GM18868 (cell line): Measurements from ENCODE around the gene NAV2.

Source experiments
- ATAC-seq: cut with Tn5 transposase; IDR thresholded peaks from one replicate; pipeline ENCODE4 v1.9.1; 2021; ENCODE audit warnings: mild to moderate bottlenecking, moderate library complexity; ENCODE audit not compliant: unreplicated experiment

The NAV2 gene

DNA sequence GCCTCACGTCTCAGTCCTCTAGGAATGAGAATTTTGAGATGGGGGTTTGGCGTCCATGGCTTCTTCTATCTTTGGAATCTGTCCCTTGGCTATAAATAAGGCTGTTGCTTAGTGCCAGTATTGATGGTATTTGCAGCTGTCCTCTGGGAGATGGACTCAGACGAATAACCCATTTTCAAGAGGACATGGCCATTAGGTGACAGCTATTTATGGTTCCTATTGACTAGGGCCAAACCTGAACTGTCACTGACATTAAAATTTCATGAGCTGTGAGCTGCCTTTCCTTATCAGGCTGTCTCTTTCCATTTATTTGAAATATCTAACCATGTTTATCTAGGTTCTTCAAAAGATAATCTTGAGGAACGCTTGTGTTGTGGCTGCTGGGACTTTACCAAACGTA, 92.7 kb downstream of the NAV2 start:
- no peak for ATAC-seq

DNA sequence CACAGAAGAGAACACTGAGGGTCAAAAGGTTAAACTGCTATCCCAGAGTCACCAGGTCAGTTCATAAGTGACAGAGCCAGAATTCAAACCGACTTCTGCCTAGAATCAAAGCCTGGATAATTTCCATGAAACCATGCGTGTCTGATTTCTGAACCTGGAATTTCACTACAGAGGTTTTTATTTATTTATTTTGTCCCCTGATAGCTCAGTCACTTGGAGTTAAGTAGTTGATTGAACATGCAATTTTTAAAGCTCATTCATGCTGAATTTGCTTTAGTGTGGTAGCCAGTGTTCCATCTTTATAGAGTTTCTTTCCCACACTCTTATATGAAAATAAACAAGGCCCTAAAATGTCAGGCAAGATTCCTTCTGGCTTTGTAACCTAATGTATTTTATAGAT, 93.2 kb downstream of the NAV2 start:
- ATAC-seq = no peak

DNA sequence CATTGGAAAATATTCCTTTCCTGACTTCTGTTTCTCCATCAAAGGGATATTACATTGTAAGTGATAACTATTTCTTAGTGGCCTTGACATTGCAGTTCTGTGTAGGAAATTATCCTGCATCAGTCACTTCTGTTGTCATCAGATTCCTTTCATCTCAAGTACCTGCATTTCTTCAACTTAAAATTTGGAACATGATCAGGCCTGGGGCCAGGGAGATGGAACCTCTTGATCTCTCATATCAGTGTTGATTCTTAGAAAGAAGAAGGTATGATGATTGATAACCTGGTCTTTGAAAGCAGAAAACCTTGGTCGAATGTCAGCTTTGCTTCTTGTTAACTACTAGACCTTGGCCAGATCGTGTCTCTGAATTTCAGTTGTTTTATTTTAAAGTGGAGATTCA, 93.6 kb downstream of the NAV2 start:
- no peak for ATAC-seq

DNA sequence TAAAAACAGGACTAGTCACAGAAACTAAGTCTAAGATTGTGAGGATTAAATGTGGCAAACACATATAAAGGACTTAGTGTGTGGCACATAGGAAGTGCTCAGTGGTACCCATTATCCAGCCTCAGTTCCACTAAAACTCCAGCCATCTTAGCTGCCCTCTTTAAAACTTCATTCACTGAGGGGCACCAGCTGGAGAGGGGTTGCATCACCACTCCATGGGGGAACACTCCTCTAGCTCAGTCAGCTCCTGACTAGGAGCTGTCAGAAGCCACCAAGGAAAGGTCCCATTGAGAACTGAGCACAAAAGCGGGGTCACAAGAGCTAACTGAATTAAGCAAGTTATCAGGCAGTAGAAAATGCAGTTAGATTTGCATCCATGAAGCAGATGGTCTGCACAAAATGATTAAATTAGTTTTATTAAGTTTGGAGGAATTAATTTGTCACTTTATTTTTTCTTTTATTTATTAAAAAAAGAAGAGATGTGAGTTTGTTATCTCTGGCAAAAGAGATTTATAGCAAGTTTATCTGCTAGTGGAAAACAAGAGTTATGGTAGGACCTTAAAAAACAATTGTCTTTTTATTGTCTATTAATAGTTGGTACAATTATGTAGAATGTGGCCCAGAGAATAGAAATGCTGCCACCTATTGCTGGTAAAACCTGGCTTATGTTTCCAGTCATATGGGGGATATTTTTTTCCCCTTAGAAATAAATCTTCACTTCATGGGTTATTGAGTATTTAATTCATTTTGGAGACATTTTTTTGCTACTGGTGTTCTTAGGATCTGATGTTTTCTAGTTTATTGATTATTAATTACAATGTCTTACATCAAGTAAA, 95.7 kb downstream of the NAV2 start:
- no peak for ATAC-seq

DNA sequence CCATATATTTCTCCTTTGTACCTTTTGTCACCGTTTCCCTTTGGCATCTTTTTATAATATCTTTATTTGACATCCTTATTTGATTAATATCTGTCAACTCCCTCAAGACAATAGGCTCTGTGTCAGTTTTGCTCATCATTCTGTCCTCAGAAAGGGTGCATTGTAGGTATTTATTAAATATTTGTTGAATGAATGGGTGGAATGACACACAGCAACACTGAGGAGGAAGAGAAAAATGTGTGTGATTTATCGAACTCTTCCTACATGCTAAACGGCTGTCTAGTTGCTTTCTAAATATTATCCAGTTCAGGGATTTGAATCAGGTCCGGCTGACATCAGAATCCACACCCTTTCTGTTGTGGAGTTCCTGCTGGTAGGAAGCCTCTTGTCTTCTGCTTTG, 98.2 kb downstream of the NAV2 start:
- ATAC-seq = no peak

DNA sequence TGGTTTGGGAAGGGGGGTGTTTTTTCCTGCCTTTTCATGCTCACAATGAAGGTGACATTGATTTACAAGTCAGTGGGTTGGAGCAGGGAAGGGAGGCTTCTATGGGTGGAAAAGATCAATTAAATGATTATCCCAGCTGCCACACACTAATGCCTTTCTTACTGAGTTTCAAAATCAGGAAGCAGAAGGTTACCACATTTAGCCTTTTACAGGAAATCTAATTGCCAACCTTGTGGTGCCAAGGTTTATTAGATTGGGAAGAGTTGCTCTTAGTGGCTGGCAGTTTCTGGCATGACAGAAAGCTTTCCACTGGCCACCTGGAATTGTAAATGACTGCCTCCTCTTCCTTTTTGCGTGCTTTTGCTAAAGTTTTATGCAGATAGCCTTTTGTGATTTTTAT, 98.7 kb downstream of the NAV2 start:
- no peak for ATAC-seq

DNA sequence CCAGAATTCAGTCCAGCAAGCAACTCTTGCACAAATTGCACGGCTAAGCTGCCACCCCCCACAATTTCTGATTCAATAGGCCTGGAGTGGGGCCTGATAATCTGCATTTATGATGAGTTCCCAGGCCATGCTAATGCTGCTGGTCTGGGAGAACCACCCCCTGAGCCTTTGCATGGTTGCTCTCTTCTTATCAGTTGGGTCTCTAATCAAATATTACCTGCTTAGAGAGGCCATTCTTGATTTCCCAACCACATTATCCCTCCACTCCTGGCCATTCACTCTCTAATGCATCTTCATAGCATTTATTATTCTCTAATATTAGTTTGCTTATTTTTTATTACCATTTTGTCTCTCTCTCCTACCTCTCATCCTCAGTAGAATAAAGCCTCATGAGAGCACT, 99.5 kb downstream of the NAV2 start:
- no peak for ATAC-seq

DNA sequence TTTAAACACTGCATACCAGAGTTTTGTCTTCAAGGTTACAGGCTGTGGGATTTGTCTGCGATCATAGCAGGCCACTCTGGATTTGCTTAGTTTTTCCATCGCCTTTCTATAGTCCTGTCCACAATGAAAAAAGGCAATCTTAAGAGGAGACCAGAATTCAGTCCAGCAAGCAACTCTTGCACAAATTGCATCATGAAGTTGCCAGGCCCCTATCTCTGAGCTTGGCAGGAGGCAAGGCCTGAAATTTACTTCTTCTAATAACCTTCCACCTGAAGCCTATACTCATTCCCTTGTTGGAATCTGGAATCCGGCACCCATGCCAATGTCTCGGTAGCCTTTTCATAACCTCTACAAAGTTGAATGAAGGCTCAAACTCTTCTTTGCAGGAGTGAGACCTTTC, 100.1 kb downstream of the NAV2 start:
- ATAC-seq = no peak

DNA sequence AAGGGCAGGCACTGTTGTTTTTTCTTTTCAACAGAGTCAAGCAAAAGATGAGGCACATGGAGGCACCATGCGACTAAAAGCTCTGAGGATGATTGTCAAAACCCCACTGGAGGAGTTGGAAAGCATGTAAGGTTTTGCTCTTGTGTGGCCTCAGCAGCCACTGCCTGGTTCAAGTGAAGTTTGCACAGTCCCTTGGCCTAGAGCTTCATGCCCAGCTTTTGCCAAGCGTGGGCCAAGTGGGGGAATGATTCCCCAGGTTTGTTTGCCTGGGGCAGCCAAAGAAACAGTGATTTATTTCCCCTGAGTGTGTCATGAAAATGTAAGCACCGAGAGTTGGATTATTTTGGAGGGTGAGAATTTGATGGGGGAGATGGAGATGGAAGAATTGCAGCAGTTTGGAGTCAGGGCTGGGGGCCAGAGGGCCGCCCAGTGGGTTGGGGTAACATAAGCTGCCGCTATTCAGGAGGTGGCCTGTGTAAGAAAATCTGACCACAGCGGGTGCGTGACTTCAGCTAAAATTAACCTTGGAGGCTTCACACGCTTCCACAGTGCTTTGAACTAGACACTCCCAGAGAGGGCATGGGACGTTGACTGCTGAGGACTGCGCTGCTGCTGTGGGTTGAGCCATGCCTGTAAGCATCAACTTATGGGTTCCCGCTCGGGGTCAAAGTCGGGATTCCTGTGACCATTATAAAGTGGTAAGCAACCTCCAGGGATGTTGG, 100.7 kb downstream of the NAV2 start:
- no peak for ATAC-seq

DNA sequence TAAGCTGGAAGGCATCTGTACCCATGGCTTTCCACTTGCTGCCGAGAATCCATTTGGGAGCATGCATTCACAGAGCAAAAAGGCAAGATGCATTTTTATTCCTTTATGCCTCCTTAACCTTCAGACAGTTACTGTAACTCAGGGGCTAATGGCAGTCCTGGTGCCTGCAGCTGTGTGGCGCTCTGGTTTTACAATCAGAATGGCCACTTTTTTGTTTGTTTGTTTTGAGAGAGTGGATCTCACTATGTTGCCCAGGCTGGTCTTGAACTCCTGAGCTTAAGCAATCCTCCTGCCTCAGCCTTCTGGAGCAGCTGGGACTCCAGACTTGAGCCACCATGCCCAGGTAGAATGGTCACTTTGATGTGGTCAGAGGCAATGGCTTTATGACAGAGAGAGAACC, 101.8 kb downstream of the NAV2 start:
- no peak for ATAC-seq

DNA sequence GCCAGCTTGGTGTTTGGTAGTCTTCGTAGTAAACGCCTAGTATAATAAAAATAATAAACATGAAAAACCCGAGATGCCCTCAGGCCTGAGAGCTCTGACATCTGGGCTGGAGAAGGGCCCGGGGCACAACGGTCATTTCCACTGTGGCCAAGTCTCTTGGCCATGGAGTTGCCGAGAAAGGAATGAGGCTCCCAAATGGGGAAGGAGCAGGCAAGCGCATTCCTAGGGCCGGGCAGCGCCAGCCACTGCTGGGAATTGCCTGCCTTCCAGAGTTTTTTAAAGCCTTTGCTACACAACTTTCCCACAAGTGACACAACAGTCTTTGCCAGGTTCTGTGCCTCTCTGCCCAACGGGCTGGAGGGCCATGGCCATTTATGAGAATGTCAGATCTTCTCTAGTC, 103.4 kb downstream of the NAV2 start:
- ATAC-seq = no peak

DNA sequence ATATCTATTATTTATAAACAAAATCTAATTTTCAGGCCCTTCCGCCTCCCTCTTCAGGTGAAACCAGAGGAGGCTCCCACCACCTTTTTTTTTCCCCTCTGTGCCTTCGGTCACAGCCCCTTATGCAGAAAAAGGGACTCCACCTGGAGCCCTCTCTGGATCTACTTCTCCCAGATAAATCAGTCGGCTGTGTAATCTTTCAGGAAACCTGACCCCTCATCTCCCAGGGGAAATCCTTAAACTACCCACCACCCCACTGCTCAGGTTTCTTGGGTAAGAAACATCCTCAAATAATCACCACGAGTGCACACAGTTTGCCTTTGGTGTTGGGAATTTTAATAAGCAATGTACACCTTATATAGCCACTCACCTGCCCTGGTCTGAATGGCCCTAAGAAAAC, 104.2 kb downstream of the NAV2 start:
- ATAC-seq = no peak

DNA sequence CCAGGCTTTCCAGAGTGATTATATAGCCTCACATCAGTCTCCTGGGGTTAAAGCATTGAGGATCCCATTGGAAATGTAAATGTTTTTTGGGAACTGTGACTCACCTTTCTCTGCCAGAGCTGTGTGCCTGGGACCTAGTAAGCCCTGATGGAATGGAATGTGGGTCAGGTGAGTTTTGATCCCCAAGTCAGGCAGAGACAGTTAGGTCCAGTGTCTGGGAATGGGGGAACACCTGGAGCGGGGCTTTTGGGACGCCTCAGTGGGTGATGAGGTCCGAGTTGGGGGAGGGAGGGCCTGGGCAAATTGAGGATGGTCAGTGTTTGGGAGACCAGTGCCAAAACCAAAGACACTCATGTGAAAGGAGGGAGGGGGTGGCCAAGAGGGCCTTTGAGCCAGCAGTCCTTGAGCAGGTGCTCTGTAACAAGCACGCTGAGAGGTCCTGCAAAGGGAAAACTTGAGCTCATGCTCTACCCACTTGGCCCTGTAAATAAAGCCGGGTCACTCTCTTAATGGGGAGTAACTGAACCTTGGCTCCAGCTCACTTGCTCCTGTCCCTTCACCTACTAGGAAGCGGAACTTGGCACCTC, 104.7 kb downstream of the NAV2 start:
- ATAC-seq = no peak

DNA sequence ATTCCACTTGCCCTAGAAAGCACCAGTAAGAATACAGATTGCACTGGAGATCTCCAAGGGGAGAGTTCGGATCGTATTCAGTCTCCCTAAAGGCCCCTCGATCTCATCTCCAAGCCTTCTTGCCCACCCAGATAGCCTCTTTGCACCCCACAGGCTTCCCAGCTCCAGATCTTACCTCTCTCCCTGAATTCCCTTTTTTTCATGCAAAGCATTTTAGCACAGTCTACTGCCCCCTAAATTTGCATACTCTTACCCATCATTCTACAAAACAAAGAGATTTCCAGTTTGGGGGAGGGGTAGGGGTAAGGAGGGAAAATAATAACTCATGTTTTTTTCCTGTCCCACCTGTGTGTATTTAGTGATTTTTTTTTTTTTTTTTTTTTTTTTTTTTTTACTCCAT, 105.2 kb downstream of the NAV2 start:
- no peak for ATAC-seq

DNA sequence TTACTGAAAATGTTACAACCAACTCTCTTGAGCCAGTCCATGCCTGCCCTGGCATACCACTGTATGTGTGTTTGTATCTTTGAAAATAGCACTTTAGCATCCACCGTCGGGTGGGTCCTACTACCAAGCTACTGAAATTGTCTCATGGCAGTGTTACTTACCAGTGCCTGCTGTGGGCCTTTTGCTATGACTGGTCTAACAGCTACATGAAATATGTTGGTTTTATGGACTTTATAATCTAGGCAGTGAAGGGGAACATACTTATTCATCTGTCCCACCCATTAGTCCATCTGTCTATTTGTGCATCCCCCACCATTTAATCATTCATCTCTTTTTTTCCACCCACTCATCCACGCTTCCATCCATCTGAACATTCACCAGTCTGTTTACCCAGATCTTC, 106.0 kb downstream of the NAV2 start:
- ATAC-seq = no peak

DNA sequence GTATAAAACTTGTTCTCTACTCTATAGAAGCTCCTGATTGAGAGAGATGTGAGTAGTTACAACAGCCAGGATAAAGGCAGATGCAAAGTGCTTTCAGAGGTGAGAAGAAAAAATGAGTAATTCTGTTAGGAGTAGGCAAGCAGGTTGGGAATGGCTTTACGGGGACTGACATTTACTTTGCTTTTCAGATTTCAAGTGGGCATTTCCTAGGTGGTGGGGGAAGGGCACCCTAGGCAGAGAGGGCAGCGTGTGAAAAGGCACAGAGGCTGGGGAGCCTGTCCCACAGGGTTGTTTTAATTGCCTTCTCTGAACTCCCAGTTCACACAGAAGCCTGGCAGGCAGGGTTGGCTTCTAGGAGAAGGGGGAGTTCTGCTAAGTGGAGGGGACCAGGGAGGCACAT, 106.5 kb downstream of the NAV2 start:
- no peak for ATAC-seq

DNA sequence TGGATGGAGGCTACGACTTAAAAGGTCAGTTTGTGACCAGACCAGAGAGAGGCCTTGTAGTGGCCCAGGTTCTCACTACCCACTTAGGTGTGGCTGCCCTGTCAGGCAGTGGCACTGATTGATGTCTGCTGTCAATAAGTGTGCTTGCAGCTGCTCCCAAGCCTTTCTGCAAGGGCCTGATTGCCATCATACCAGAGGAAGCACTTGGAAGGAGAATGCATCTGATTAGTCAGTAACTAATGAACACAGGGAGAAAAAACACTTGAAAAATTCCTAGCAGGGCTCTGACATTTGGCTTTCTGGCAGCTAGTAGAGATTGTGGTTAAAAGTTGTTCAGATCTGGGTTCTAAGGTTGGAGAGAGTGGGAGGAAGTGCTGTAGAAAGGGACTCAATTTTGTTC, 107.5 kb downstream of the NAV2 start:
- ATAC-seq = no peak

DNA sequence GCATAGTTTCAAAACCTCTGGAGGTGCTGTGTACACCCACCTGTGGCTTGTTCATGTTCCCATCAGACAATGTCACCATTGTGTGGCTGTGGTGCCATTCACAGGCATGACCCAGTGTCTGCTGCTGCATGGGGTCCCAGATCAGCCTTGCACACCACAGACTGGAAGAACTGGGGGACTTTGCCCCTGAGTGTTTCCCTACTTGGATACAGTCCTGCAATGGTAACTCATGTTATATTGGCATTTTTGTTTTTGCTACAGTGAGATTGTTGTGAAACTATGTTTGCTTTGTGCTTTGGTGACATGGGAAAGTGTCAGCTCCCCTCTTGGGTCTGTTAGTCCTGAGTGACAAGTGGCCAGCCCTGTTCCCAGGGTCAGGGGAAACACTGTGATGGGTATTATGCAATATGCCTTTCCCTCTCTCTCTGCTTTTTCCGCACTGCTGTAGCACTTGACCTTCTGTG, 108.8 kb downstream of the NAV2 start:
- no peak for ATAC-seq

DNA sequence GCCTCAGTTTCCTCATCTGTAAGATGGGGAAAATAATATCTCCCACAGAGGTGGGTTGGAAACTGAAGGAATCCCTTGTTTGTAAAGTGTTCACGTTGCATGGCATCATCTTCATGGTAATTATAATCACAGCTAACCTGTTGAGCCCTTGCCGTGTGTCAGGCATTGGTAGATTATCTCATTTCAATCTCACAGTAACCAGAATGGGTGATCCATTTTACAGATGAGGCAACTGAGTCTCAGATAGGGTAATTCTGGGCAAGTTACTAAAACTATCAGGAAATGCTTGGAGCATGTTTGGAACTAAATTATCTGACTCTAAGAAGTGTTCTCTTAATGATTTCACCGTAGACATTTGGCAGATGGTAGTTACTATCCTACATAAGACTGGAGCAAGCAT, 109.4 kb downstream of the NAV2 start:
- ATAC-seq = no peak

DNA sequence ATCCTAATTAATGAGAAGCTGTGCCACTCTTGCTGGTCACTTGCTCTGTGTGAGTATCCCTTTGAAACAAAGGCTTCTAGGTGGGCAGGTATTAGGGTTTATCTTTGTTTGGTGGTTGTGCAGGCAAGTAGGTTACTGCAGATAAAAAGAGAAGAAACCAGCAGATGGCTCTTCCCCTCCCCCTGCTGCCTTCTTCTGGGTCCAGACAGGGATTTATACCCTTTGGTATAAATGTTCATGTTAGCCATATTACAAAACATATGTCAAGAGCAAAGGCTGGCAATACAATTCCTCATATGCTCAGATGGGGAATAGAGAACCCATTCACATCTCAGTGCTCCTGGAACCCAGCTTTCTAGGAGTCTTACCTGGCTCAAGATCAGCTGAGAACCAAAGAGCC, 109.9 kb downstream of the NAV2 start:
- no peak for ATAC-seq

DNA sequence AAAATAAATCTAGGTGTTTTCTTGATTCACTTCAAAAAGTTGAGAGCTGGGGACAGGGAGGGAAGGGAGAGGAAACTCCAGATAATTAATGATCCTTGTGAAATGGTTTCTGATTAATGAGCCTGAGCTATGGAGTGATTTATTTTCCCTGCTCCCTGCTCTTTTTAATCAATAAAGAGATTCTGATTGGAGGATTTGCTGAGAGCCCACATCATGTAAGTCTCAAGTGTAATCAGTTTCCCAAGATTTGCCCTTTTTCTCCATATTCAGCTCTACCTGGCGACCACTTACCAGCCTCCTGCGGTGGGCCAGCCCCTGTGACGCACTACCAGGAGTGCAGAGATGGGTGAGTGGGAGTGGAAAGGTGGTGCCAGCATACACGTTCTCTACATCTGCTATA, 114.0 kb downstream of the NAV2 start:
- ATAC-seq = no peak
